GM12891 (cell line): ENCODE data around the gene AFAP1.

Experiments
- DNase-seq: peaks from one replicate; pipeline ENCODE4 v3.0.0; 2011; ENCODE audit warnings: low spot score; ENCODE audit not compliant: insufficient read length
- FAIRE-seq: peaks from 2 replicates; lab custom pipeline; 2011; peaks lifted over from hg19 to GRCh38; lab: Jason Lieb, UNC
- PAX5 ChIP-seq: IDR thresholded peaks from 2 replicates; pipeline ENCODE4 v1.6.1; 2011; ENCODE audit warnings: low read length, moderate library complexity, mild to moderate bottlenecking; ENCODE audit not compliant: insufficient read depth, severe bottlenecking
- POLR2A ChIP-seq: IDR thresholded peaks from 2 replicates; pipeline ENCODE4 v1.6.1; 2011; ENCODE audit warnings: low read depth, low read length, control low read depth
- POLR2AphosphoS5 ChIP-seq: IDR thresholded peaks from 2 replicates; pipeline ENCODE4 v1.6.1; 2011; ENCODE audit warnings: low read depth, low read length, control low read depth
- POU2F2 ChIP-seq: IDR thresholded peaks from 2 replicates; pipeline ENCODE4 v1.6.1; 2011; ENCODE audit warnings: low read depth, mild to moderate bottlenecking, control low read depth, low read length, moderate library complexity
- SPI1 ChIP-seq: IDR thresholded peaks from 2 replicates; pipeline ENCODE4 v1.6.1; 2011; ENCODE audit warnings: low read depth, low read length, control low read depth
- TAF1 ChIP-seq: IDR thresholded peaks from 2 replicates; pipeline ENCODE4 v1.6.1; 2011; ENCODE audit warnings: low read depth, low read length, control low read depth

The AFAP1 gene

GRCh38 chr4:7827566-7827965, 112.1 kb downstream of the AFAP1 start:
- no peak for TF ChIP-seq PAX5
- FAIRE-seq, result no peak
- no peak for DNase-seq

DNA sequence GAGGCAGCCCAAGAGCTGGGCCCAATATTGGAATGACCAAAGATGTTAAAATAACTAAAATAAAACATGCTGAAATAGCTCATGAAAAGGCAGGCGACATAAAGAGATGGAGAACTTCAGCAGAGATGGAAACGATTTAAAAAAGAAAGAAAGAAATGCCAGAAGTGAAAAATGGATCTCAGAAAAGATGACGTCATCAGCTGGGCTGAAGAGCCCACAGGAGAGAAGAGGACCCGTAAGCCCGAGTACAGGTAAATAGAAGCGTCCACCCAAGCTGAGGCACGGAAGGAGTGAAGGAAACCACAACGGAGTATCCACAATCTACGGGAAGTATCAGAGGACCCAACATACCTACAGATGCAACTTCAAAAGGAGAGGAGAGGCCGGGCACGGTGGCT, 112.8 kb downstream of the AFAP1 start:
- DNase-seq, result no peak
- no peak for FAIRE-seq
- TF ChIP-seq POU2F2, result no peak
- TF ChIP-seq SPI1, result no peak
- TF ChIP-seq TAF1, result no peak
- TF ChIP-seq PAX5, result no peak
- no peak for TF ChIP-seq POLR2AphosphoS5
- TF ChIP-seq POLR2A, result no peak

- no peak for DNase-seq
- FAIRE-seq, result no peak
- TF ChIP-seq POLR2A (no peak), TAF1 (no peak), SPI1 (no peak), POU2F2 (no peak), POLR2AphosphoS5 (no peak), PAX5 (no peak)
Observed at GRCh38 chr4:7826176-7826908, 113.3 kb downstream of the AFAP1 start.

DNA sequence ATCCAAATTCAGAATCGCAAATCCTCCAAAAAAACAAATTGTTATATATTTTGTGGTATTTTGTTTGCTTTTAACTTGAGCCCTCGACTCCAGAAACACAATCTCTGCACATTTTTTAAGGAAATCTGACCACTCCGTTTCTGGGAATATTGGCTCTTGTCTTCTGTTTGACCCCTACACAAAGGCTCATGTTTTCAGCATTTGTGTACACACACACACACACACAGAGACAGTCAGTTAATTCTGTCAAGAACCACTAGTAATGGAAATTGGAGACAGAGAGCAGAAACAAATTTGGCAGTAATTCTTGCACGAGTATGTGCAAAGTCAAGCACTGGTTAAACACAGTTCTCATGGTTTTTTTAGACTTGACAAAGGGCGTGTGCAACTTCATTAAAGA, 115.4 kb downstream of the AFAP1 start:
- DNase-seq (no peak), FAIRE-seq (no peak)
- TF ChIP-seq PAX5 (no peak), POLR2A (no peak), POLR2AphosphoS5 (no peak), POU2F2 (no peak), SPI1 (no peak), TAF1 (no peak)

DNA sequence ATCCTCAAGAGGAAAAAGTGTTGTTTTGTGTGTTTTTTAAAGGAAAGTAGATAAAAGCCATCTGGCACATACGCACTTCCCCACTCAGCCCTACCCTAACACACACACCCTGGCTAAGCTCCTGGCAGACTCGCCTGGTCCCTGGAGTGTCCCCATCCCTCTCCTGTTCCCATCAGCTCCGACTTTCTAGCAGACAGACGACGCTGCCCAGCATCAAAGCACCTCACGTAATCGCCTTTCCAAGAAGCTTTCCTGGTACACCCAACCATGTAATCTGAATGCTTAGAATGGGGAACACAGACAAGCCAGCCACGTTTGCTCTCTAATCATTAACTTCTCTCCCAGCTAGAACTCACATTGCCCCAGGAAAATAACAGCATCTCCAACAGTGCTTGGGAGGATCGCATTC, 116.2 kb downstream of the AFAP1 start:
- FAIRE-seq (no peak), DNase-seq (no peak)
- TF ChIP-seq TAF1 (no peak), PAX5 (no peak), POLR2AphosphoS5 (no peak), POU2F2 (no peak), POLR2A (no peak), SPI1 (no peak)

DNA sequence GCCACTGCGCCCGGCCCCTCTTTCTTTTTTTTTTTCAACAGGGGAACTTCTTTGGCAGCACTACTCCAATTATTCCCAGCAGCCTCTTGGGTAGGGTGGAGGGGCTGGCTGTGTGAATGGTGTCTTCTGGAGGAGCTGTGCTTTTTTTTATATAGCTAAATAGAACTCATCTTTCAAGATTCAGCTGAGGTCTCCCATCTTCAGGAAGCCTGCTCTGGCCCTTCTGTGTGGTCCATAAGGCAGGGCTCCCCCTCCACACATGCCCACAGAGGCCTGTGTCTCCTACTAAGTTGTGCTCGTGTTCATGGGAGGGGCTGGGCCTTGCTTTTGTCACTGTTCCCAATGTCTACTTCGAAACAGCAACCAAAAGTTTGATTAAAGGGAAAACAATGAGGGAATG, 116.8 kb downstream of the AFAP1 start:
- no peak for DNase-seq
- no peak for FAIRE-seq
- TF ChIP-seq PAX5, result no peak

GRCh38 chr4:7822137-7822505, 117.5 kb downstream of the AFAP1 start:
- TF ChIP-seq POLR2AphosphoS5 (no peak), PAX5 (no peak), TAF1 (no peak), SPI1 (no peak), POLR2A (no peak), POU2F2 (no peak)
- DNase-seq, result no peak
- no peak for FAIRE-seq

DNA sequence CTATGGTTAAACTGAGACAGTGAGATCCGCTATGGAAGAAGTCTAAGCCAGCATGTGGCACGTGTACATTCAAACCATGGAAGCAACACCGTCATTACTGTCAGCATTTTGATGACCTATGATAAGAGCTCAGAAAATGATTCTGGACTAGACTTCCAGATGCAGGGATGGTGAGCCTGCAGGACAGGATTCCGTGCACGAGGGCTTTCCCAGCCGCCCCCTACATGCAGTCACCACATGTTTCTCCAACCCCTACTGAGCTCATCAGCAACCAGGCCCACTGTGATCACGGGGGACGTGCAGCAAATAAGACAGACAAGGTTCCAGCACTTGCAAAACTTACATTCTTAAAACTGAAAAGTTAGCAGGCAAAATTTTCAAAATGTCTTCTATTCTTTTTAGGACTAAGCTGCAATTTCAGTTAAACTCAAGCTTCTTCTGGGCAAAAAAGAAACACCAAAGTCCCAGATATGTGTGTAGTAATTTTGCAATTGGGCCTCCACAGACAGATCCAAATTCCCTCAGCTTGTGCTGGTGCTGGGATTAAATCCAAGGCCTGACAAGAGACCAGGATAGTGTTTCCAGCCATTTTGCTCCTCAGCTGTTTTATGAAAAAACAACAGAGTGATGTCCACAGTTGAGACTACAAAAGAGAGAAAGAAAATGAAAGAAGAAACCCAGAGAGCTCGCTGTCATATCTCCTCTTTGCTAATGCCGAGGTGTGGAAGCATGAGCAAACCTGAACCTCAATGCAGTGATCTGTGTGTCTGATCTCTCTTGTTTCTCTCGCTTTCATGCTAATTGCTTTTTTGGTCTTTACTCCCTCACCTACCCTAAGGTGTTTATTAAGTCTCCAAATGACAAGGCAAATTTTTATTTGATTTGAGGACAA, 118.2 kb downstream of the AFAP1 start:
- DNase-seq (no peak), FAIRE-seq (no peak)
- no peak for TF ChIP-seq POU2F2
- TF ChIP-seq POLR2AphosphoS5, result no peak
- no peak for TF ChIP-seq PAX5
- no peak for TF ChIP-seq SPI1
- TF ChIP-seq POLR2A, result no peak
- TF ChIP-seq TAF1, result no peak

- FAIRE-seq (no peak), DNase-seq (no peak)
- TF ChIP-seq POU2F2 (no peak), PAX5 (no peak), SPI1 (no peak), POLR2AphosphoS5 (no peak), TAF1 (no peak), POLR2A (no peak)
Observed at GRCh38 chr4:7820031-7820818, 119.4 kb downstream of the AFAP1 start.

GRCh38 chr4:7819446-7819845, 120.2 kb downstream of the AFAP1 start:
- FAIRE-seq (no peak), DNase-seq (no peak)
- TF ChIP-seq POU2F2, result no peak
- TF ChIP-seq SPI1, result no peak
- no peak for TF ChIP-seq PAX5
- TF ChIP-seq POLR2AphosphoS5, result no peak
- no peak for TF ChIP-seq TAF1
- no peak for TF ChIP-seq POLR2A
